ENCODE results near the gene TOX4. TPM values are rescaled to one million over a fixed set of nuclear protein-coding genes. Genes with fewer than 3 reads are reported as not detected.

Gene TOX4
- total and polyA plus RNA-seq, 2 donors (not counting 1 experiment from before 2014, with no cell fraction given): 33.6 to 74.1 TPM

GRCh38 chr14:21503376-21503775, 26.4 kb downstream of the TOX4 start:
- Histone ChIP-seq H3K79me2 (ENCODE audit: control insufficient read depth, insufficient read depth, low read length) (peaks cover 48% of the 10 kb centered on the region), H3K27me3 (replicated peaks in 1 of 4; ENCODE audit: control extremely low read depth in 1 of 4, control insufficient read depth in 3 of 4, insufficient read depth in 4 of 4, low read length in 3 of 4) (no peaks in the 10 kb centered on the region), H3K27ac (ENCODE audit: low read length in 2 of 2) (no peak overlapping the region), H3K36me3 (replicated peaks in 1 of 2; ENCODE audit: control extremely low read depth in 1 of 2, control insufficient read depth in 1 of 2, extremely low read depth in 1 of 2, insufficient read depth in 2 of 2, low read length in 1 of 2) (peaks cover 17 to 65% of the 10 kb centered on the region in 2 experiments), H3K4me1 (ENCODE audit: control insufficient read depth in 2 of 2, insufficient read depth in 2 of 2, low read length in 2 of 2) (peaks cover 4 to 9% of the 10 kb centered on the region in 2 donors), H3K9me3 (ENCODE audit: control extremely low read depth in 1 of 3, control insufficient read depth in 2 of 3, insufficient read depth in 1 of 3, low read length in 2 of 3) (no peaks in the 10 kb centered on the region), H2AFZ (ENCODE audit: insufficient read depth, low read depth, low read length, poor library complexity, severe bottlenecking) (no peak overlapping the region), H3K4me3 (ENCODE audit: control extremely low read depth in 1 of 5, extremely low read depth in 1 of 5, insufficient read depth in 1 of 5, low read depth in 2 of 5, low read length in 4 of 5) (no peak overlapping the region), H4K20me1 (ENCODE audit: control insufficient read depth, insufficient read depth, low read length, poor library complexity, severe bottlenecking) (peaks cover 10% of the 10 kb centered on the region), H3K9ac (ENCODE audit: low read length) (no peak overlapping the region), H3K4me2 (replicated peaks; ENCODE audit: low read depth, low read length, poor library complexity, severe bottlenecking) (no peak overlapping the region)
- POLR2A ChIA-PET: interaction anchor here (1.0 kb wide), 1 partner anchor 23 kb away, joined by 3 read pairs; no protein-coding TSS in a partner anchor
- TF ChIP-seq EZH2 (IDR thresholded peaks at IDR 0.05; ENCODE audit: borderline replicate concordance, insufficient read depth, low read depth, low read length, poor library complexity, severe bottlenecking): no peak
- no peak for TF ChIP-seq CTCF (IDR thresholded peaks at IDR 0.05)
- 98% methylated on average over 3 of the region's 4 CpGs for WGBS (ENCODE audit: insufficient coverage)
- Mint-ChIP-seq H3K27me3 (no peaks in the 10 kb centered on the region), H3K27ac (no peak overlapping the region), H3K9me3 (ENCODE audit: insufficient read depth) (no peaks in the 10 kb centered on the region), H3K4me3 (no peak overlapping the region), H3K4me1 (peaks cover 20% of the 10 kb centered on the region)
- ATAC-seq (ENCODE audit: low read depth) (no peak), DNase-seq (no peak)
- CTCF ChIA-PET: no interaction called here
- intact Hi-C loops (cut with micrococcal nuclease): no loop called here

DNA sequence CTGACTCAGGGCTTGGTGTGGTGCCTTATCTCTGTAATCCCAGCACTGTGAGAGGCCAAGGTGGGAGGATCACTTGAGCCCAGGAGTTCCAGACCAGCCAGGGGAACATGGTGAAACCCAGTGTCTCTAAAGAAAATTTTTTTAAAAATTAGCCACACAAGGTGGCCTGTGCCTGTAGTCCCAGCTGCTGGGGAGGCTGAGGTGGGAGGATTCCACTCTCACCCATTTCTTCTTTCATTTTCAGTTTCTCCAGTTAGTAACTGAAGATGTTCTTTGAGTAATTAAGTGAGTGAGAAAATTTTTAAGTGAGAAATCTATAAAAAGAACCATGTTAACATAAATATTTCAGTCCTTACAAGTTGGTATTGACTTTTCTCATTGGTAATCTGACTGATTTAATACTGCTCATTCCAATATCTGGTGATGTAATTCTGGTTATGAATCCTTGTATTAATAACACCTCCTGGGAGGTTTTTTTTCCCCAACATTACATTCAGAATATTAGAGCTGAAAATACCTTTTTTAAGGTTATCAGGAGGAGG, 28.1 kb downstream of the TOX4 start:
- no peak for ATAC-seq (ENCODE audit: low read depth)
- peaks cover 10% of the 10 kb centered on the region for H4K20me1 ChIP-seq (ENCODE audit: control insufficient read depth, insufficient read depth, low read length, poor library complexity, severe bottlenecking)
- Mint-ChIP-seq H3K9me3 (ENCODE audit: insufficient read depth) (no peaks in the 10 kb centered on the region), H3K4me3 (no peak overlapping the region), H3K4me1 (peaks cover 34% of the 10 kb centered on the region), H3K27ac (no peak overlapping the region), H3K27me3 (no peaks in the 10 kb centered on the region)
- peaks cover 13 to 52% of the 10 kb centered on the region in 2 experiments for H3K36me3 ChIP-seq (replicated peaks in 1 of 2; ENCODE audit: control extremely low read depth in 1 of 2, control insufficient read depth in 1 of 2, extremely low read depth in 1 of 2, insufficient read depth in 2 of 2, low read length in 1 of 2)
- no peak for DNase-seq
- H3K4me2 ChIP-seq (replicated peaks; ENCODE audit: low read depth, low read length, poor library complexity, severe bottlenecking): peak overlapping the region; percentile 24
- no peak overlapping the region for H3K4me3 ChIP-seq (ENCODE audit: control extremely low read depth in 1 of 5, extremely low read depth in 1 of 5, insufficient read depth in 1 of 5, low read depth in 2 of 5, low read length in 4 of 5)
- no peak overlapping the region for H2AFZ ChIP-seq (ENCODE audit: insufficient read depth, low read depth, low read length, poor library complexity, severe bottlenecking)
- ChIA-PET POLR2A (no interaction called here), CTCF (interaction anchor here (1.0 kb wide), 1 partner anchor 56 kb away, joined by 3 read pairs; no protein-coding TSS in a partner anchor)
- no peak overlapping the region for H3K9ac ChIP-seq (ENCODE audit: low read length)
- H3K4me1 ChIP-seq (ENCODE audit: control insufficient read depth in 2 of 2, insufficient read depth in 2 of 2, low read length in 2 of 2): peaks cover 12 to 18% of the 10 kb centered on the region in 2 donors
- H3K27ac ChIP-seq (ENCODE audit: low read length in 2 of 2): peak overlapping the region in 1 of 2 donors; percentile 28
- H3K9me3 ChIP-seq (ENCODE audit: control extremely low read depth in 1 of 3, control insufficient read depth in 2 of 3, insufficient read depth in 1 of 3, low read length in 2 of 3): no peaks in the 10 kb centered on the region
- no peak for TF ChIP-seq CTCF (IDR thresholded peaks at IDR 0.05)
- TF ChIP-seq EZH2 (IDR thresholded peaks at IDR 0.05; ENCODE audit: borderline replicate concordance, insufficient read depth, low read depth, low read length, poor library complexity, severe bottlenecking): no peak
- H3K79me2 ChIP-seq (ENCODE audit: control insufficient read depth, insufficient read depth, low read length): peaks cover 65% of the 10 kb centered on the region
- H3K27me3 ChIP-seq (replicated peaks in 1 of 4; ENCODE audit: control extremely low read depth in 1 of 4, control insufficient read depth in 3 of 4, insufficient read depth in 4 of 4, low read length in 3 of 4): no peaks in the 10 kb centered on the region
- intact Hi-C loops (cut with micrococcal nuclease): no loop called here
